HG03064 (cell line): ENCODE data around the gene BCAS3.

ENCODE experiments used
- ATAC-seq: cut with Tn5 transposase; IDR thresholded peaks from one replicate; pipeline ENCODE4 v1.9.1; 2021; ENCODE audit warnings: low read depth; ENCODE audit not compliant: unreplicated experiment

BCAS3 gene

GRCh38 chr17:61397086-61397842 lies 719.6 kb downstream of the BCAS3 start:
- no peak for ATAC-seq

DNA sequence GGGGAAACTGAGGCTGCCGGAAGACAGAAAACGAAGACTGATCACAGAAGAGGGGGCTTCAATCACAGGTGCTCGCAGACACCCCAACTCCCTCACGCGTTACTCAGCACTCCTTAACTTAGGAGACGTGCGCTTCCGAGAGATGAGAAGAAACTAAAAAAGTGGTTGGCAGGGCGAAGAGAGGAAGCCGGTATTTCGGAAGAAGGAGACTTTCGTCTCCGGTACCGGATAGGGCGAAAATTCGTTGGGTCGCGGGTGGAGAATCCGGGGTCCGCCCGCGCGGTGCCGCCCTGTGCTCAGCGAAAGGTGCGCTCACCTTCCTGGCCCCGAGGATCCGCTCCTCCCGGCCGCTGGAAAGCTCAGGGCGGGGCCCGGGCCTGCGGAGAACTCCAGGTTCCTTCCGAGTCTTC lies 721.1 kb downstream of the BCAS3 start:
- no peak for ATAC-seq

- no peak for ATAC-seq
Observed at GRCh38 chr17:61399131-61400065, 721.7 kb downstream of the BCAS3 start, which contains the start of gene TBX2. Gene TBX2, plus strand, starts transcription at chr17:61399843. Its CDS starts 334 bp downstream, at chr17:61400177.

DNA sequence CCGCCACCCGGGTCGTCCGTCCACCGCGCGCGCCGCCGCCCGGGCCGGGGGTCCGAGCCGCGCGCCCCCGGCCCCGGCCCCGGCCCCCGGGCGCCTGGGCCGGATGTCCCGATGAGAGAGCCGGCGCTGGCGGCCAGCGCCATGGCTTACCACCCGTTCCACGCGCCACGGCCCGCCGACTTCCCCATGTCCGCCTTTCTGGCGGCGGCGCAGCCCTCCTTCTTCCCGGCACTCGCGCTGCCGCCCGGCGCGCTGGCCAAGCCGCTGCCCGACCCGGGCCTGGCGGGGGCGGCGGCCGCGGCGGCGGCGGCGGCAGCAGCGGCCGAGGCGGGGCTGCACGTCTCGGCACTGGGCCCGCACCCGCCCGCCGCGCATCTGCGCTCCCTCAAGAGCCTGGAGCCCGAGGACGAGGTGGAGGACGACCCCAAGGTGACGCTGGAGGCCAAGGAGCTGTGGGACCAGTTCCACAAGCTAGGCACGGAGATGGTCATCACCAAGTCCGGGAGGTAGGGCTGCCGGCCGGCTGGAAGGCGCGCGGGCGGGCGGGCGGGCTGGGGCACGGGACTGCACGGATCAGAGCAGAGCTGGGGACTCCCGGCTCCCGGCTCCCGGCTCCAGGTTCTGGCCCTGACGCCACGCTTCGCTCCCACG lies 722.5 kb downstream of the BCAS3 start:
- ATAC-seq, result no peak

DNA sequence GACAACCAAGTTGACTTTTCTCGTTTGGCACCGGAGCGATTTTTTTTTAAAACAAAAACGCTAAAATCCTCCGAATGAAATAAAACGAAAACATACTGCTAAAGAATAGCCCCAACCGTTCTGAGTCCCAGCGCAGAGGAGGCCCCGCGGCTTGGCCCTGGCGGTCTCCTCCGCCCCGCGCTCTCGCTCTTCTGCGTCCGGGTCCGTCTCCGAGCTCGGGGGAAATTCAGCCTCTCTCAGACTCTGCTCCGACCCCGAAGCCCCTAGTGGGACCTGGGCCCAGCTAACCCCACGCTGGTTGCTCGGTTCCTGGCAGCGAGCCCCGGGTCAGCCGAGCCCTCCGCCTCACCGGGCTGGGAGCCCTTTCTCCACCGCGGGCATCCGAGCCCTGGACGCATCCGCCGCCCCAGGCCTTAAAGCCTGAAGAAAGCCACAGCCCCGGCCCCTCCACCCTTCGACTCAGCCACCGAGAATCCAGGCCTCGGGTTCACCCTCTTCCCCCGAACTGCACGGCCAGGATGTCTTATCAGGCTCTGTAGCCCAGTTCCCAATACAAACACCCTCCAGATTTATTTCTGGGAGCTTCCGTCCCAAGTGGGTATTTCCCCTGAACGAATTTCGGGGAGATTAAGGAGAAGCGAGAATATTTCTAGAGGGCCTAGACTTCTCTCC lies 723.2 kb downstream of the BCAS3 start:
- ATAC-seq, result no peak

DNA sequence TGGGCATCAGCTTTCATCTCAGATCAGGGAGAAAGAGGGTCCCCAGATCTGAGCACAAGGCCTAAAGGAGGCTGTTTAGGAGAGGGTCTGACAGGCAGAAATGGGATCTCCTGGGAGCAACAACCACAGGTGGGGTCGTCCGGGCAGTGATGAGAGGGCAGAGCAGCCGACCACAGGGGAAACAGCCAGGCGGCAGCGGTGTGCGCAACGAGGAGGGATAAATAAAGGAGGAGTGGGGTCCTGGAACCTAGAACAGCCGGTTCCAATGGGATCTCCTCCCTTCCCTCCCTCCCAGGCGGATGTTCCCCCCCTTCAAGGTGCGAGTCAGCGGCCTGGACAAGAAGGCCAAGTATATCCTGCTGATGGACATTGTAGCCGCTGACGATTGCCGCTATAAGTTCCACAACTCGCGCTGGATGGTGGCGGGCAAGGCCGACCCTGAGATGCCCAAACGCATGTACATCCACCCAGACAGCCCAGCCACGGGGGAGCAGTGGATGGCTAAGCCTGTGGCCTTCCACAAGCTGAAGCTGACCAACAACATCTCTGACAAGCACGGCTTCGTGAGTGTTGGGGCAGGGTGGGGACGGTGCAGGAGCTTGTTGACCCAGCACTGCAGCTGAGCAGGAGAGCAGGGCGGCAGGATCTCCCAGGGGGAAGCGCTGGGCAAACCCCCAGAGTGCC lies 723.9 kb downstream of the BCAS3 start:
- no peak for ATAC-seq

DNA sequence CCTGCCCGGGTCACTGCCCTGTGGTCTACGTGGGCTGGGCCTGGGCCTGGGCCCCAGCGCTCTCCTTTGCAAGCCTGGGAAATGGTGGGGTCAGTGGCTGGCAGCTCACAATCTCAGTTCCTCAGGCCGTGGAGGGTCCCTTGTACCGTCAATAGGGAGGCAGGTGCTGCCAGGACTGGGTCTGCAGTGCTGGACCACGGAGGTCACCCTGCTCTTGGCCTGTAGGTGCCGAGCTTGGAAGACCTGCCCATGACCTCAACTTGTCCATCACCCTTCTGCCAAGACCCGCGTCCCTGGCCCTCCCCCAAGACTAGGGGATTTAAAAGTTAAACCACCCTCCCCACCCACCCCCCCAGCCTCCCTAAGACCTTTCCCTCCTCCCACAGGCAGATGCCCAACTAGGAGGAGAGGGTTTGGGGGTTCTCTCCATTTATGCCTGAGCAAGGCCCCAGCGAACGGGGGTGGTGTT lies 724.5 kb downstream of the BCAS3 start:
- no peak for ATAC-seq

DNA sequence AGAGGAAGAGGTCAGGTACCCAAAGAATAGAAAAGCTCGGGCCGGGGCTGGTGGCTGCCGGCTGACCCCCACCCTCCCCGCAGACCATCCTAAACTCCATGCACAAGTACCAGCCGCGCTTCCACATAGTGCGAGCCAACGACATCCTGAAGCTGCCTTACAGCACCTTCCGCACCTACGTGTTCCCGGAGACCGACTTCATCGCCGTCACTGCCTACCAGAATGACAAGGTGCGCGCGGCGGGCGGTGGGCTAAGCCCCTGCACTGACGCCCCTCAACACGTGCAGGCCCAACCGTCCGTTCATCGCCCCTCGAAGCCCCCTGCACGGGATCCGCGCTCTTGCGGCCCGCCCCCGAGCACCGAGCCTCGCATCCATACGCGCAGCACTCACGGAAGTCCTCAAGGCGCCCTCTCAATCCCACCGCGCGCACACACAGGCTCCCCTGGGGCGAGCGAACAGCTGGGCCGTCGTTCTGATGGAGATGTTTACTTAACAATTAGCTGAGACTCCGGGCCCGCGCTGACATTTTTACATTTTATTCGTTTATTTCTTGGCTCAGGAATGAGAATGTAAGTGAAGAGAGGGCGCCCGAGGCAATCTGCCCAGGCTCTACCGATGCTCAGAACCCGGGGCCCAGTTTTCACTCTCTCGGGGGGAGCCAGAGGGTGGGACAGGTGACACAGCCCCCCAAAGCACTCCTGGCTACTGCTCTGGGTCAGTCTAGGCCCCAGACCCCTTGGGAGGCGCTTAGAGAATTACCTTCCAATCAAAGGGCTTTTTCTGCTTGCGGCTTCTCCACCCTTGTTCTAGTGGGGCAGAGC lies 725.5 kb downstream of the BCAS3 start:
- no peak for ATAC-seq

- no peak for ATAC-seq
Observed at GRCh38 chr17:61403801-61404662, 726.4 kb downstream of the BCAS3 start.

DNA sequence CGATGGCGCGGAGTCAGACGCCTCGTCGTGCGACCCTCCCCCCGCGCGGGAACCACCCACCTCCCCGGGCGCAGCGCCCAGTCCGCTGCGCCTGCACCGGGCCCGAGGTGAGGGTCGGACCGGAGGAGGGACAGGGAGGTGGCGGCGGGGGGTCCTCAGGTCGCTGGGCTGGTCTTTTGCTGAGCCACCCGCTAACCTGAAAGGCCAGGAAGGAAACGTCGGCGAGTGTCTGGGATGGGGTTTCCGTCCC lies 726.9 kb downstream of the BCAS3 start:
- no peak for ATAC-seq

- no peak for ATAC-seq
Observed at GRCh38 chr17:61404913-61405685, 727.4 kb downstream of the BCAS3 start.

DNA sequence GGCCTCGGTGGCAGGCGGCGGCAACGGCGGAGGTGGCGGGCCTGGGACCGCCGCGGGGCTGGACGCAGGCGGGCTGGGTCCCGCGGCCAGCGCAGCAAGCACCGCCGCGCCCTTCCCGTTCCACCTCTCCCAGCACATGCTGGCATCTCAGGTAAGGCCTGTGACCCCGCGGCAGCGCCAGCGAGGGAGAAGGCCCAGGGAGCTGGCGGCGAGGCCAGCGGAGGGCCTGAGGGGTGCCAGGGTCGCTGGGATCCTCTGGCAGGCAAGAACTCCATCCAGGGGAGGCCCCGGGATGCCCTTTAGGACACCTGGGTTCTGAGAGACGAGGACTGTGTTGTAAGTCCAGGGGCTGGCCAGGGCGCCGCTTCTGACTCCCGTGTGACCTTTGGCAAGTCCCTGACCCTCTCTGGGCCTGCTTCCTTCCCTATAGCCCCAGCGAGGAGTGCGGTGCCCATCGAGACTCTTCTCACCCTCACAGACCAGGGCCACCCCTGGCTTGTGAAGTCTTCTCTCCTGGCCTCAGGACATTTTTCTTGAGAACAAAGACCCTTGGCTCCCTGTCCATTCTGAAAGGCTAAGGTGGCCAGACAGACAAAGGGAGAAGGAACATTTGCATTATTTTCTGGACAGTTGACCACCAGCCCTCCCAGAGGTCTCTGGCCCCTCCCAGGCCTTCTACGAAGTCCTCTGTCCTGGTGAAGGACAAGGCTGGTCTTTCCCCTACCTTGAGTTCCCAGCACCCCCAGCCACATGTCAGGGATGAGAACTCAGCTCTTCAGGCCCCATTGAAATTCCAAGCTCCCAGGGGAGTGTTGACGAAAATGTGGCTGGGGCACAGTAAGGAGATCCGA lies 728.3 kb downstream of the BCAS3 start:
- no peak for ATAC-seq

DNA sequence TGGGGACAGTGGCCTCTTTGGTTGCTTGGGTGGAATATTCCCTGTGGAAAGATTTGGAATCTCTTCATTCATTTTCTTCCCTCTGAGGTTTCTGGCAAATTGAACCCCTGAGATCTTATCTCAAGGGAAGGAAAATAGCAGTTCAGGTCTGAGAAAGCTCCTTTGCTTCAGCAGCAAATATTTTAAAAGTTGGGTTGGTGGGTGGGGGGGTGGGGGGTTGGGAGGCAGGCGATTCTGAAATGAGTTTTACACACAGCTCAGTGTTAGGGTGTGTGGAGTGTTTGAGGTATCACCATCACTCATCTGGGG lies 728.8 kb downstream of the BCAS3 start:
- ATAC-seq, result no peak

DNA sequence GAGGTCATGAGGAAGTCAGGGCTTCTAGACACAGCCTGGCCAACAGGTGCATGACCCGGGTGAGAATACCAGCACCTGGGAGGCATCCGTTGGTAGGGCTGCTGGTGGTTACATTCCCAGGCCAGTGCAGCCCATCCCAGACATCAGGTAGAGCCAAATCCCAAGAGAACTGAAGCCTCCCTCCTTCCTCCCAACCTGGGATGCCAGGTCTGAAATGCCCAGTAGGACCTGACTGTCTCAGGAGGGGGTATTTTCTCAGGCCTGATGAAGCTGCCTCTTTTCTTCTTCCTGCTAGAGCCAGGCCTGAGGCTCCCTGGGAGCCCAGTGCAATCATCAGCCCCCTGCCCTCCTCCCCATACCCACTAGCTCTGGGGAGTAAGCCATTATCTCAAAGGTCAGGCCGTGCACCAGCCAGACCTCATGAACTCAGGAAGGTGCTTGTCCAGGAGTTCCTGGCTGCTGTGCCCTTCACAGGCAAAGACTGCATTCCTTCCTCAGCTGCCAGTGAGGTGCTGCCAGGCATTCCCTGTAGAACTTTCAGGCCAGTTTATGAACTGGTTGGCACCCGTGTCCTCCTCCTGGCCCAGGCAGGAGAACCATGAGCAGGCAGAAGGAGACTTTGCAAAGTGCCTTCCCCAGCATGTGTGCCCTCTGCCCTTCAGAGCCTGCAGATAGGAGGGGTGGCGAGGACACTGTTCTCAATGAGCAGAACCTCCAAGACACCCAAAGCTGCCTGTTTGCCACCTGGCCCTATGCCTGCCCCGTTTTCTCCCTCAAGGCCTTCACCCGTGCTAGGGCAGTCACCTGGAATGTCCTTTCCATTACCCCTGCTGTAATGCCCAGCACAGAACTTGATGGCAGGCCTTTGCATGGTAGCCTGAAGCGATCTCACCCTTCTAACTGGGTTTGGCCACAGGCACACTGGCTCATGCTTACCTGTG lies 729.6 kb downstream of the BCAS3 start:
- no peak for ATAC-seq

- ATAC-seq, result no peak
Observed at GRCh38 chr17:61408151-61409041, 730.7 kb downstream of the BCAS3 start.
